ENCODE measurements around the gene MTUS2. TPM values are rescaled to one million over a fixed set of nuclear protein-coding genes. Genes with fewer than 3 reads are reported as not detected.

MTUS2 gene
- total RNA-seq, 1 donor from 2014 or later, result 0.41 TPM

DNA sequence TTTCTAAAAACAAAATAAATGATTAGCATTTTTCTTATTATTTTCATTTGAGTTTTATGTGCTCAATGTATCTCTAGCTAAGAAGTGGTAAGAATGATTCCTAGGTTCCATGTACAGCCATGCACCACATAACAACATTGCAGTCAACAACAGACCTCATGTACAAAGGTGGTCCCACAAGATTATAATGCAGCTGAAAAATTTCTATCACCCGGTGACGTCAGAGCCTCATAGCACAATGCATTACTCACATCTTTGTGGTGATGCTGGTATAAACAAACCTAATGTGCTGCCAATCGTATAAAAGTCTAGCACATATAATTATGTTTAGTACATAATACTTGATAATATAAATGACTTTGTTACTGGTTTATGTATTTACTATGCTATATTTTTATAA lies 654.9 kb downstream of the MTUS2 start:
- ATAC-seq (no peak), DNase-seq (no peak)
- Histone ChIP-seq H3K27me3 (peaks cover 6% of the 10 kb centered on the region), H3K36me3 (no peaks in the 10 kb centered on the region), H3K4me3 (no peak overlapping the region), H3K27ac (no peak overlapping the region), H3K9me3 (no peaks in the 10 kb centered on the region), H3K4me1 (no peaks in the 10 kb centered on the region)
- no peak for TF ChIP-seq CTCF (IDR thresholded peaks at IDR 0.05)
- intact Hi-C loops (cut with DNase I), result no loop called here

GRCh38 chr13:29476046-29476445 lies 655.9 kb downstream of the MTUS2 start:
- H3K27ac ChIP-seq, result no peak overlapping the region
- no peaks in the 10 kb centered on the region for H3K36me3 ChIP-seq
- intact Hi-C loops (cut with DNase I), result no loop called here
- ATAC-seq (no peak), DNase-seq (no peak)
- no peaks in the 10 kb centered on the region for H3K9me3 ChIP-seq
- TF ChIP-seq CTCF (IDR thresholded peaks at IDR 0.05), result no peak
- no peak overlapping the region for H3K4me3 ChIP-seq
- peaks cover 6% of the 10 kb centered on the region for H3K27me3 ChIP-seq
- no peaks in the 10 kb centered on the region for H3K4me1 ChIP-seq

DNA sequence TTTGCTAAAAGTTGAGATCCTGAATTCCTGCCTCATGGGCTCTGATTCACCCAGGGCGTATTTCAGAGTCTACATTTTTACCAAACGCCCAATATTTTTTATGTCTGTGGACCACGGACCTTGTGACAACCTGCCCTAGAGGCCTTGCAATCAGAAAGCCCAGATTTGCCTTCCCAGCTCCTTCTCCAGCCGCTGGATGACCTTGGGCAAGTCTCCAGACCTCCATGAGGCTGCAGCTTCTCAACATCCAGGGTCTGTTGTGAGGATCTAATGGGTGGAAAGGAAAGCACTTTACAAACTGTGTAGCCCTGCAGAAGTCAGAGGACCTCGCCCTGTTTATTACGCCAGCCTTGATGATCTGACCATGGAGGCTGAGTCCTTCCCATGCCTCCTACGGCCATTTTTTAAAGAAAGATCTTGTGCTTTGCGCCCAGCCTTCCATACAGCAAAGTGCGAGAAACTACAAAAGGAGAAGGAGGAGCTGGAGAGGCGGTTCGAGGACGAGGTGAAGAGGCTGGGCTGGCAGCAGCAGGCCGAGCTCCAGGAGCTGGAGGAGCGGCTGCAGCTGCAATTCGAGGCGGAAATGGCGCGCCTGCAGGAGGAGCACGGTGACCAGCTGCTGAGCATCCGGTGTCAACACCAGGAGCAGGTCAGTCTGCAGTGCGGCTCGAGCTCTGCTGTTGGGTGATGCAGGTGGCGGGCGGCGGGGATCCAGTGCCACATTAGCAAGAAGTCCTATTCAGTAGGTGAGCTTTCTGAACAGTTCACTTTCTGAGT lies 659.8 kb downstream of the MTUS2 start:
- no peak overlapping the region for H3K27ac ChIP-seq
- H3K4me1 ChIP-seq, result no peaks in the 10 kb centered on the region
- no peak for DNase-seq
- peaks cover 4% of the 10 kb centered on the region for H3K27me3 ChIP-seq
- H3K36me3 ChIP-seq, result no peaks in the 10 kb centered on the region
- no peak for ATAC-seq
- intact Hi-C loops (cut with DNase I), result no loop called here
- no peak for TF ChIP-seq CTCF (IDR thresholded peaks at IDR 0.05)
- no peaks in the 10 kb centered on the region for H3K9me3 ChIP-seq
- no peak overlapping the region for H3K4me3 ChIP-seq

- no peaks in the 10 kb centered on the region for H3K9me3 ChIP-seq
- DNase-seq (no peak), ATAC-seq (no peak)
- no peak overlapping the region for H3K27ac ChIP-seq
- H3K4me1 ChIP-seq, result no peaks in the 10 kb centered on the region
- no peaks in the 10 kb centered on the region for H3K36me3 ChIP-seq
- intact Hi-C loops (cut with DNase I), result no loop called here
- H3K4me3 ChIP-seq, result no peak overlapping the region
- no peak for TF ChIP-seq CTCF (IDR thresholded peaks at IDR 0.05)
- H3K27me3 ChIP-seq, result peaks cover 4% of the 10 kb centered on the region
Measured at GRCh38 chr13:29480893-29481525, 660.9 kb downstream of the MTUS2 start.

DNA sequence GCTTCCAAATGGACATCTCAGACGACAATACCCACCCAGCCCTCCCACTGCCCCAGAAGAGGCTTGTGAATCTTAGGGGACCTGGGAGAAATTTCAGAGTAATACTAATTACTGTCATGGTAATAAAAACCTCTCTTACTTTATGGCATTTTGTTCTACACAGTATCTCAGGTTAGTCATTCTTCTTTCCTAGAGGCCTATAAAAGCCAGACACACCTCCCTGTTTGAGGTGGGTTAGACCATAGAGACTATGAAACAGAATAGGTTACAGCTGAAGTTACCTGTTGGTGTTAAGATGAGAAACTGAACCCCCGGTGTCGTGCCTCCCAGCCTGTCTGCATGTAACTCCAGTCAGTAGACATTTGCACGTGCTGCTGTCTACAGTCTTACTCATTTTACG lies 661.5 kb downstream of the MTUS2 start:
- Histone ChIP-seq H3K4me1 (no peaks in the 10 kb centered on the region), H3K27ac (no peak overlapping the region), H3K9me3 (no peaks in the 10 kb centered on the region), H3K4me3 (no peak overlapping the region), H3K27me3 (peaks cover 4% of the 10 kb centered on the region), H3K36me3 (no peaks in the 10 kb centered on the region)
- intact Hi-C loops (cut with DNase I), result no loop called here
- no peak for TF ChIP-seq CTCF (IDR thresholded peaks at IDR 0.05)
- no peak for DNase-seq
- ATAC-seq, result no peak
